Activated T-cell treated with anti-CD3 and anti-CD28 coated beads for 1 hour (primary cell): ENCODE measurements around the gene HSD3B7.
"Not testable (repeated sequence)": the region's sequence is repeated elsewhere in the genome, so short reads cannot be mapped to it uniquely, and the experiment has no call there.

ENCODE experiments used
- DNase-seq: peaks from one replicate; pipeline ENCODE4 v3.0.0-alpha.2; 2020; ENCODE audit warnings: low read depth

The HSD3B7 gene

DNA sequence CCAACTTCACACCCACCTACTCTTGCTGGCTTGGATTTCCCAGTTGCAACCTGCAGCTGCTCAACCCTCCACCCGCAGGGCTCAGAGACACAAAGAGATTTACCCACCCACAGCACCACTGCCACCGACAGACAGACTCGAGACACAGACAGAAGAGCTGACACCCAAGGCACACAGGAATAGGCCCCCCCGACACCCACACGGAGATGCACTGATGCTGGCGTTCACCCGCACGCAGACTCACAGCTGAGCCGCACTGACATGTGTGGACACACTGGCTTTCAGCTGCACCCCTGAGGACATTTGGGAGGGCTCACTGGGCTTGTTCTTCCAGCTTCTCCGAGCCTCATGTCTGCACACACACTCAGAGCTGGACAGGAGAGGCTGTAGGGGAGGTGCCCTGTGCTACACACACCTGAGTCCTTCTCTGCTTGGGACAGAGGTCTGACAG, 17.3 kb downstream of the HSD3B7 start:
- DNase-seq = no peak

DNA sequence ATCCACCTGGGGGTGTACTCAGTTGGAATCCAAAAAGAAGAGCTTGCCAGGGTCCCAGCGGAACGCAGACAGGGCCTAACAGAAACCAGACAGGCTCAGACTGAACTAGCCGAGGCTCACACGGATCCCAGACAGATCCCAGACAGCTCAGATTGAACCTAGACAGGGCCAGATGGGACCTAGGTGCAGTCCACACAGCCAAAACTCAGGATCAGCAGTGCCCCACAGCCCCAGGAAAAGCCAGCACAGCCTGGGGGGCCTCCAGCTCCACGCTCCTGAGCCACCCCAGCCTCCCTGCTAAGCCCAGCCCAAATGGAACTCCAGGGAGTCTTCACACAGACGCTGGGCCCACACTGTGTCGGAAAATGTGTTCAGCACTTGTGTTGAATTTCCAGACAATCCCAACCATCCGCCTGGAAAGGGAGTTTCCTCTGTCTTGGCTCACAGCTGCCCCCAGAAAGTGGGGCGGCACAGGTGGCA, 17.9 kb downstream of the HSD3B7 start:
- no peak for DNase-seq

DNA sequence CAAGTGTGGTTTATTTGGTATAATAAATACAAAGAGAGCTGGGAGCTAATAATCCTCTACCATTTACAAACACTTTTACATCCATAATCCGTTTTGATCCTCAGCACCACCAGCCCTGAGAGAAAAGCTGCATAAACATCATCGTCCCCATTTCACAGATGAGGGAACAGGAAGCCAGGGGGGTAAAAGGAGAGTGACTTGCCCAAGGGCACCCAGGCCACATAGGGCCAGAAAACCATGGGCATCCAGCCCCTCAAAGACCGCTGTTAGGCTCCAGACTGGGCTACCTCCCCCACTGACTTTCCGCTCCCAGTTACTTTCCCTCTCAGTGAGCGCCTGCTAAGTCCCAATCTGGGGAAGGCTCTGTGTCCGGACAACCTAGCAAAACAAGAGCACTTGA, 18.7 kb downstream of the HSD3B7 start:
- DNase-seq = no peak

DNA sequence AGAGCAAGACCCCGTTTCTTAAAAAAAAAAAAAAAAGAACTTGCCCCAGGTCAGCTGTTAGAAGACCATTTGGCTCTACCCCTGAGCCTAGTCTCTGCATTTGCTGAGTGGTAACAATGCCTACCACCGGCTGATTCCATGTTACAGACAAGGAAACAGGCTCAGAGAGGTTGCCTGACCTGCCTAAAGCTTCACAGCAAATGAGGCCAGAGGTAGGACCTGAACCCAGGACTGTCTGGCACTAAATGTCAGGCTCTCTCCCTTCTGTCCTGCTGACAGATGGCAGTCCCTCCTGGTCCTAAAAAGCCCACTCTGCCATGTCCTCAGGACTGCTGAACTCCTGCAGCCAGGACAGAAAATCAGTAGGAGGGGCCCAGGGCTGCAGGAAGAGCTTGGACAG, 19.7 kb downstream of the HSD3B7 start:
- no peak for DNase-seq

DNA sequence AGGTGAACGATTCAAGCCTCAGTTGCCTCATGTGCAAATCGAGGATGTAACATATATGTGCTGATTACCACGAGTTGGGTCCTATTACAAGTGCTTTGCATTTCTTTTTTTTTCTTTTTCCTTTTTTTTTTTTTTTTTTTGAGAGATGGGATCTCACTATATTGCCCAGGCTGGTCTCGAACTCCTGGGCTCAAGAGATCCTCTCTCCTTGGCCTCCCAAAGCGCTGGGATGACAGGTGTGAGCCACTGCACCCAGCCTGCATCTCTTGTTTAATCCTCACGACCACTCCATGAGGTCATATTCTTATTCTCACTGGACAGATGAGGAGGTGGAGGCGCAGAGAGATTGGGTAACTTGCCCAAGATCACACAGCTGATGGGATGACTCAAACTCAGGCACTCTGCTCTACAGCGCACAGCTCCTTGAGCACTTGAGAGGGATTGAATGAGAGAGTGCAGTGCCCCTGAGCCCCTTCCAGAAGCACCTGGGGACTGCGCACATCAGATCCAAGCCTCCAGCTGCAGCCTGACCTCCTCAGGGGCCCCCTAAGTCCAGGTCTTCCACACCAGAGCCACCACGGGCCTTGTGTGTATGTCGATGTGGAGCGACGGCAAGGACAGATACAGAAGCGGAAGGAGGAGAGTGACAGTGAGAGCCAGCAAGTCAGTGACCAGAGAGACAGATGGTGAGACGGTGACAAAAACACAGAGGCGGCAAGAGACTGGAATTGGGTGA, 20.5 kb downstream of the HSD3B7 start:
- no peak for DNase-seq

DNA sequence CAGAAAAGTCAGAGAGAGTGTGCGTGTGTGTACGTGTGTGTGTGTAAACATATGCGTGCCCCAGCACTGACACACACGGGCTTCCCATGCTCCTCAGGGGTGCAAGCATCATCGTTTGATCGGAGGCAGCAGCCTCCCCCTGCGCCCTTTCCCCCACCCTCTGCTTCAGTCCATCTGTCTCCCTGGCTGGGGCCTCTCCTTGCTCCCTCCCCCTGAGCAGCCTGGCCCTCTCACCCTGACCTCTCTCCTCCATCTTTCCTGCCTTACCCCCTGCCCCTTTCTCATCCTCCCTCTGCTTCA, 21.0 kb downstream of the HSD3B7 start:
- no peak for DNase-seq

DNA sequence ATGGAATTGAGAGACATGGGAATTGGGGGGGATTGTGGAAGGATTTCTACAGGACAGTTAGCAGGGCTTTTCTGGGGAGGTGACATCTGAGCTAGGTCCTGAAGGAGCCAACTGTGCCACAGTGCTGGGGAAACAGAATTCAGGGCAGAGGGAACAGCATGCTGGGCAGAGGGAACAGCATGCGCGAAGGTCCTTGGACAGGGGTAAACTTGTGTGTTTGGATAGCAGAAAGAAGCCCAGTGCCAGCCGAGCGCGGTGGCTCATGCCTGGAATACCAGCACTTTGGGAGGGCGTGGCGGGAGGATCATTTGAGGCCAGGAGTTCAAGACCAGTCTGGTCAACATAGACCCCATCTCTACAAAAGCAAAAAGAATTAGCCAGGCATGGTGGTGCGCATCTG, 21.6 kb downstream of the HSD3B7 start:
- DNase-seq = no peak

DNA sequence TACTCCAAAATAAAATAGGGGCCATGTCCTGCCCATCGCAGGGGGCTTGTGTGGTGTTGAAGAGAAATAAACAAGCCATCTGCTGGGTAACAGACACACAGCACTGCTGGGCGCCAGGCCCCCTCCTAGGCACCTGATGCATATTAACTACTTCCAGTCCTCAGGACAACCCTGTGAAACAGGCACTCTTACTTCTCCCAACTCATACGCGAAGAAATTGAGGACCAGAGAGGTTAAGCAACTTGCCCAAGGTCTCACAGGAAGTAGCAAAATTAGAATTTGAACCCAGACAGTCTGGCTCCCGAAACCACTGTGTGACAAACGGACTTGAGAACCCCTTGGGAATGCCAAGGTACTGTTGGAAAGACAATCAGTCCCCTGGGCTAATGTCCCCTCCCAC, 22.7 kb downstream of the HSD3B7 start:
- DNase-seq = no peak

DNA sequence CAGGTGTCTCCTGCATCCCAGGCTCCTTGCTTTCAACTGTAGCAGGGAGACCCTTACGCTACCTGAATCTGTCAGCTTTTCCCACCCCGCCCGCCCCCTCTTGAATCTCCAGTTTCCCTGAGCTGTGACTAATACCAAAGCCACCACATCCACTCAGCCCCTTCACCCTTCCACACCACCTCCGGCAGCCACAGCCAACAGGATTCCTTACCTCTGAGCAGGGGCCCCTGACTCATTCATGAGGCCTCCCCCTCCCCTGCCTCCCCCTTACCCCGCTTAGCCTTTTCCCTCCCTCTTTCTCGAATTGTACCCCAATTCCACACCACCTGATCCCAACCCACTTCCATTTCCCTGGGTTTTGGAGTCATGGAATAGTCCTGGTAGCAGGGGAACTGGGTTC, 23.1 kb downstream of the HSD3B7 start:
- DNase-seq = no peak

DNA sequence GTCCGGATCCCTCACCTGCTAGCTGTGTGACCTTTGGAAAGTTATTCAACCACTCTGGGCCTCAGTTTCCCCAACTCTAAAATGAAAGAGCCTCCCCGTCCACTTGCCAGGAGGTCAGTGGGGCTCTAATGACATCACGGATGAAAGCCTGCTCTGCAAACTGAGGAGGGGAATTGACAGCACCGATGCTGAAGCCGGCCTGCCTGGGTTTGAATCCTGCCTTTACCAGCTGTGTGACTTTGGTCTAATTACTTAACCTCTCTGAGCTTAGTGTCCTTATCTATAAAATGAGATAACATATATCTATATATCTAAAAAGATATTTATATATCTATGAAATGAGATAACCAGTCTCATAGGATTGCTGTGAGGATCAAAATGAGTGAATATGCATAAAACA, 23.5 kb downstream of the HSD3B7 start:
- DNase-seq = no peak

DNA sequence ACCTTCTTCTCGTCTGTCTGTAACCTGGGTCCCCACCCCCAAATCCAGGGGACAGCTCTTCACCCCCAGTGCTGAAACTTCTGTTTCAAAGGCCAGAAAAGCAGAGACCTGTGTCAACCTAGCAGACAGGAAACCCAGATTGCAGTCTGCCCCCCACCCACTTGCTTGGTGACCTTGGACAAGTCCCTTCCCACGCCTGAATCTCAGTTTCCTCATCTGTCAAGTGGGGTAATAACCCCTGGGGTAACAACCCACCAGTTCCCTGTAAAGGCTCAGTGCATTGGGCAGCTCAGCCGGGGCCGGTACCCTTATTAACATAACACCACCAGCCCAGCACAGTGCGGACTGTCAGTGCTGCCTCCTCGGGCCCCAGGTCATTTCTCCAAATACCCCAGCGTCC, 24.1 kb downstream of the HSD3B7 start:
- no peak for DNase-seq

DNA sequence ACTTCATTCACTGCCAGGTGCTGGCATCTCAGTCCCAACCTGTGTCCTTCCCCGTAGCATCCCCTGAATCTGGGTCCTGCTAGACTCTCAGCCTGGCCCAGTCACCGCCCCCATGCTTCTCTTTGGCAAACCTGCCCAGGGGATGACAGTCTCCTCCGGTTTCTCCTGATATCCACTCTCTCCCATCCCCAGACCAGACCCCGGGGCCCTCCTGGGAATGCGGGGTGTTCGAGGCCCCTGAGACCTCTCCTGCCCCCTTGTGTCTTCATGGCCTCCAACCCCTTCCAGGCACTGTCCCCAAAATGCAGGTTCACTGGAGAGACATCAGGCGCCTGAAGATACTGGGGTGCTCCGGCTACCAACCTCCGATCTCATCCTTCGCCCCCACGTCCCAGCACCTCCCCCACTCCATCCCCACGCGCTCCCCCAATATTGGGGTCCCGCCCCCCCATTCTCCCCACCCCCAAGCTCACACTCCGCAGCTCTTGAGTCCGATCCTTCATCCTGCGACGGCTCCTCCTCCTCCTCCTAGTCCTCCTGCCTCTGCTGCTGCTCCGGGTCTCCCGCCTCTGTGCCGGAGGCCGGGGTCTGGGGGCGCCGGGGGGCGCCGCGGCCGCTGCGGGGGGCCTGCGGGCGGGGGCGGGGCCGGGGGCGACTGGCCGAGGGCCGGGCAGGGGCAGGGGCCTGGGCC, 25.0 kb downstream of the HSD3B7 start:
- DNase-seq = no peak

DNA sequence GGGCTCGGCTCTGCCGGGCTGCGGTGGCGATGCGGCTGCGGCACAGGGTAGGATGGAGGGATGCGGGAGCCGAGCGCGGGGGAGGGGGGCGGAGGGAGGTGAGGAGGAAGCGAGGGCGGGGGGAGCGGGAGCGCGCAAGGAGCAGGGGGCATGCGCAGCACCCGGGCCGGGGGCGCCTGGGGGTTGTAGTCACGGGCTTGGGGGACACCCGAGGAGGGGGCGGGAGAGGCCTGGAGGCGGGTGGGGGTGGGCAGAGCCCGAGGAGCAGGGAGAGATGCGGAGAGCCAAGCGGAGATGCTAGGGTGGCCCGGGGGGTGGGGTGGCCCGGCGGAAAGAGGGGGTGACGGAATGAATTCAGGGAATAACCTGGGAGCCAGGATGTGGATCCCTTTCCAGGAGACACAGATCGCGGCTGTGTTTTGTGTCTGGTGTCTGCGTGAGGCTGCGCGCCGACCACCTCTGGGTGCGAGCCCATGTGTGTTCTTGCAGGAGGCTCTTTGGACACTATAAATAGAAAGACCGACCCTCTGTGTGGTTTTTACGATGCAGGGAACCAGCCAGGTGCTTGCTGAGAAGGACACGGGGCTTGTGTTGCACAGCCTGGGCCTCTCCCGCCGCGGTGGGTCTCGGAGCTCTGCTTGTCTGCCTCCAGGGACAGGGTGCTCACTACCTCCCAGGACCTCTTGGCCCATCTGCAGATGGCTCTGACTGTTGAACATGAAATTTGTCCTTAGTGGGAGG, 25.7 kb downstream of the HSD3B7 start, which contains the start of gene STX1B:
Gene STX1B (minus strand): TSS at position 54 of the 741 bp plus-strand sequence. CDS start 242 bp downstream, outside the sequence.
- peak; percentile 51 for DNase-seq

DNA sequence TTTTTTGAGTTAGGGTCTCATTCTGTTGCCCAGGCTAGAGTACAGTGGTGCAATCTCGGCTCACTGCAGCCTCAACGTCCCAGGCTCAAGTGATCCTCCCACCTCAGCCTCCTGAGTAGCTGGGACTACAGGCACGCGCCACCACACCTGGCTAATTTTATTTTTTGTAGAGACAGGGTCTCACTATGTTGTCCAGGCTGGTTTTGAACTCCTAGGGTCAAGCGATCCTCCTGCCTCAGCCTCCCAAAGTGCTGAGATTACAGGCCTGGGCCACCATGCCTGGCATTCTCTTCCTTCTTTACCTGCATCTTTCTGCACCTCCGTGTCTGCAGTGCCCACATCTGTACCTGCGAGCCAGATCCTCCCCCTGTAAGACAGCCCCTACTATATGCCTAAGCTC, 26.8 kb downstream of the HSD3B7 start:
- not testable (repeated sequence) for DNase-seq

DNA sequence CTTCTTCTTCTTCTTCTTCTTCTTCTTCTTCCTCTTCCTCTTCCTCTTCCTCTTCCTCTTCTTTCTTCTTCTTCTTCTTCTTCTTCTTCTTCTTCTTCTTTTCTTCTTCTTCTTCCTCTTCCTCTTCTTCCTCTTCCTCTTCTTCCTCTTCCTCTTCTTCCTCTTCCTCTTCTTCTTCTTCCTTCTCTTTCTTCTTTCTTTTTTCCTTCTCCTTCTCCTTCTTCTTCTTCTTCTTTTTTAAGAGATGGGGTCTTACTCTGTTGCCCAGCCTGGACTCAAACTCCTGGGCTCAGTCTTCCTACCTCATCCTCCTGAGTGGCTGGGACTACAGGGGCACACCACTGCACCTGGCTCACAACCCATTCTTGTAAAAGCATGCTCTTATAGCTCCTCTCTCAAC, 28.3 kb downstream of the HSD3B7 start:
- not testable (repeated sequence) for DNase-seq

DNA sequence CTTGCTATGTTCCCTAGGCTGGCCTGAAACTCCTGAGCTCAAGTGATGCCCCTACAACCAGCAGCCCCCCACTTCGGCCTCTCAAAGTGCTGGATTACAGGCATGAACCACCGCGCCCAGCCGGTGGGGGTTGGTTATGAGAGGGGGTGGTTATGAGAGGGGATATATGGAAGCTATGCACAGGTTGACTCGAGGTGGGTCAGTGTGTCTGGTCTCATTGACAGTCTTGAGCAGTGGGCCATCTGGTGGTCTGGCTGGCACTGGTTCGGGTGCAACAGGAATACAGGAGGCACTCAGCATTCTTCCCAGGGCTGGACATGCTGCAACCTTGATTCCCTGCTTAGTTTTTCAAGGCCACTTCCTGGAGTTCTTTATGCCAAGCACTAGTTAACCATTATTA, 31.0 kb downstream of the HSD3B7 start:
- DNase-seq = no peak

DNA sequence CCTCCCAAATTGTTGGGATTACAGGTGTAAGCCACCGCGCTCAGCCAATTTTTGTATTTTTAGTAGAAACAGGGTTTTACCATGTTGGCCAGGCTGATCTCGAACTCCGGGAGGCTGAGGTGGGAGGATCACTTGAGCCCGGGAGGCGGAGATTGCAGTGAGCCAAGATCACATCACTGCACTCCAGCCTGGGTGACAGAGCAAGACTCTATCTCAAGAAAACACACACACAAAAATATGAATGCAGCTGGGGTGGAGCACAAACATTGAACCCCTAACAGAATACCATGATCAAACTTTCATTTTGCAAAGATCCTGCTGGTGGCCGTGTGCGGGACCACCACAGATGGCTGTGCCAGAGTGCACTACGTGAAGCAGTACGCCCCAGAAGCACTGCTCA, 32.7 kb downstream of the HSD3B7 start:
- not testable (repeated sequence) for DNase-seq

DNA sequence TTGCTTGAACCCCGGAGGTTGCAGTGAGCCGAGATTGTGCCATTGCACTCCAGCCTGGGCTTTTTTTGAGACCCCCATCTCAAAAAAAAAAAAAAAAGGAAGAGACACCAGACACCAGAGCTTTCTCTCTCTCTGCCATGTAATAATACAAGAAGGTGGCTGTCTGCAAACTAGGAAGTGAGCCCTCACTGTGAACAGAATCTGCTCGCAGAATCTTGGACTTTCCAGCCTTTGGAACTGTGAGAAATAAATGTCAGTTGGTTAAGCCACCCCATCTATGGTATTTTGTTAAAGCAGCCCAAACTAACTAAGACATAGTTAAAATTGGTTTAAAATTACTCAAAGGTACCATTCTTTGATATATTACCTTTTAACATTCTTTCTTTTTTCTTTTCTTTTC, 35.5 kb downstream of the HSD3B7 start:
- DNase-seq = no peak

DNA sequence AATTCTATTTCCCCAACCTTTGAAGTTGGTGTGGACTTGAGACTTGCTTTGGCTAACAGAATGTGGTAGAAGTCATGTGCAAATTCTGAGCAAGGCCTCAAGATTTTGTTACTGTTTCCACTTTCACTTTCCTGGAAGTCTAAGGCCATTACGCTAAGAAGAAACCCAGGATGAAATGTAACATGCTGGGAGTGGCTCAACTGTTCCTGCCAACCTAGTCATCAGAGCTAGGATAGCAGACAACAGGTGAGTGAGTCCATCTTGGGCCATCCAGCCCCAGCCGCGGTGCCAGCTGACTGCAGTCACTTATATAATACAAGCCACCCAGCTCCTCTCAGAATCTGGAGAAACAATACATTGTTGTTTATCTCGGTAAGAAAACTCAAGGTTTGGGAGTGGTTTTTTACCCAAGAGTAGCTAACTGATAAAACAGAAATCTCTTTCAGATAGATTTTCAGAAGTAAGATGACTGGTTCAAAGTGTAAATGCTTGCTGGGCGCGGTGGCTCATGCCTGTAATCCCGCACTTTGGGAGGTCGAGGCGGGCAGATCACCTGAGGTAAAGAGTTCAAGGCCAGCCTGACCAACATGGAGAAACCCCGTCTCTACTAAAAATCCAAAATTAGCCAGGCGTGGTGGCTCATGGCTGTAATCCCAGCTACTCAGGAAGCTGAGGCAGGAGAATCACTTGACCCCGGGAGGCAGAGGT, 37.7 kb downstream of the HSD3B7 start:
- no peak for DNase-seq

DNA sequence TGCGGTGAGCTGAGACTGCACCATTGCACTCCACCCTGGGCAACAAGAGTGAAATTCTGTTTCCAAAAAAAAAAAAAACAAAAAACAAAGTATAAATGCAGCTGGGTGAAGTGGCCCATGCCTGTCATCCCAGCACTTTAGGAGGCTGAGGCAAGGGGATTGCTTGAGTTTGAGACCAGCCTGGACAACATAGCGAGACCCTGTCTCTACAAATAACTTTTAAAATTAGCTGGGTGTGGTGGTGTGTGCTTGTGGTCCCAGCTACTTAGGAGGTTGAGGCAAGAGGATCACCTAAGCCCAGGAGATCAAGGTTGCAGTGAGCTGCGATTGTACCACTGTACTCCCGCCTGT, 38.2 kb downstream of the HSD3B7 start:
- no peak for DNase-seq

DNA sequence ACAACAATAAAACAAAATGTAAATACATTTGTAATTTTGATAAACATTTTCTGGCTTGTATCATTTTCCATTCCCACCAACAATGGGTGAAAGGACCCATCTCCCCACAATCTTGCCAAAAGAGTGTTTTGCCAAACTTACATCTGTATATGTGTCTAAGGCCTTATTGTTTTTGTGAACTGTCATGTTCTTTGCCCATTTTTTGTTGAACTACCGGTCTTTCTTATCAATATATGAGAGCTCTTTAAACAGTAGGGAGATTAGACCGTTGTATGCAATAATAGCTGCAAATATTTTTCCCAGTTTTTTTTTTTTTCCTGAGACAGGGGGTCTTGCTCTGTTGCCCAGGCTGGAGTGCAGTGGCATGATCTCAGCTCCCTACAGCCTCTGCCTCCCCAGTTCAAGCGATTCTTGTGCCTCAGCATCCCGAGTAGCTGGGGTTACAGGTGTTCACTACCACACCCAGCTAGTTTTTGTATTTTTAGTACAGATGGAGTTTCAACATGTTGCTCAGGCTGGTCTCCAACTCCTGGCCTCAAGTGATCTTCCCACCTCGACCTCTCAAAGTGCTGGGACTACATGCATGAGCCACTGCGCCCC, 38.7 kb downstream of the HSD3B7 start:
- no peak for DNase-seq

DNA sequence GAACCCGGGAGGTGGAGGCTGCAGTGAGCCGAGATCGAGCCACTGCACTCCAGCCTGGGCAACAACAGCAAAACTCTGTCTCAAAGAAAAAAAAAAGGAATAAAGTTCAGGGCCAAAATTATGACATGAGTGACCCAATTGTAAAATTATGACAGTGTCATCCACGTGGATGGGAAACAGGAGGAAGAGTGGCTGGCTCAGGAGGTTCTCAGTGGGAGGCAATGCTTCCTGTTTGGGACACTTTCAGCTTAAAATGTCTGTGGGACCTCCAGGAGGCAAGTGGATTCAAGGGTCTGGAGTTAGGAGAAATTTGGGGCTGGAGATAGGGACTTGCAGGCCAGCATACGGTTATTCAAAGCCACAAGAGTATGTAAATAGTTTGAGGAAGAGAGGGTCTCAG, 40.3 kb downstream of the HSD3B7 start:
- DNase-seq = no peak
